ENCODE data around the gene TSPAN2. TPM values are rescaled to one million over a fixed set of nuclear protein-coding genes. Genes with fewer than 3 reads are reported as not detected.

TSPAN2 gene
- total and polyA plus RNA-seq, 7 donors, result 0.46 to 122 (median 61.5) TPM

DNA sequence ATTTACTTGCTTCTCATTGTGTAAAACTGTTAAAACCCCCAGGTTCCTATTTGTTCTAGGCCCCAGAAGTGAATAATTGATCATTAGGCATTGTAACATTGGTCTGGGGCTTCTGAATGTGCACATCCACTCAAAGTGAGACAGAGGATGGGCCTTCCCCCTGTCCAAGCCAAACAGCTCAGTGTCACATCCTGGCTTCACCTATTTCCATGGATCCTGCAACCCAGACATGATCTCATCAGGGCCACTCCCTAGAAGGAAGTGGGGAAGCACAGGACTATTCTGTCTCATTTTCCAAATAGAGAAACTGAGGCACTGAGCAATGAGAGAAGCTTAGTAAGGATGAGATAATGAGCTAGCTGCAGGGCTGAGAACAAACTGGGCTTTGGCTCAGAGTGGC, 47.4 kb upstream of the TSPAN2 start:
- DNase-seq, result no peak
- intact Hi-C loops (cut with DNase I), result loop anchor here (5.0 to 10.0 kb wide), 2 partner anchors 568 to 636 kb away; no protein-coding TSS in a partner anchor
- Histone ChIP-seq H3K4me1 (peaks cover 0 to 22% (median 17%) of the 10 kb centered on the region in 4 donors), H3K27me3 (no peaks in the 10 kb centered on the region), H3K9me3 (no peaks in the 10 kb centered on the region), H3K36me3 (no peaks in the 10 kb centered on the region), H3K4me3 (no peak overlapping the region), H3K27ac (no peak overlapping the region)
- TF ChIP-seq POLR2AphosphoS5 (IDR thresholded peaks at IDR 0.05), result no peak
- TF ChIP-seq, protein P1, sequence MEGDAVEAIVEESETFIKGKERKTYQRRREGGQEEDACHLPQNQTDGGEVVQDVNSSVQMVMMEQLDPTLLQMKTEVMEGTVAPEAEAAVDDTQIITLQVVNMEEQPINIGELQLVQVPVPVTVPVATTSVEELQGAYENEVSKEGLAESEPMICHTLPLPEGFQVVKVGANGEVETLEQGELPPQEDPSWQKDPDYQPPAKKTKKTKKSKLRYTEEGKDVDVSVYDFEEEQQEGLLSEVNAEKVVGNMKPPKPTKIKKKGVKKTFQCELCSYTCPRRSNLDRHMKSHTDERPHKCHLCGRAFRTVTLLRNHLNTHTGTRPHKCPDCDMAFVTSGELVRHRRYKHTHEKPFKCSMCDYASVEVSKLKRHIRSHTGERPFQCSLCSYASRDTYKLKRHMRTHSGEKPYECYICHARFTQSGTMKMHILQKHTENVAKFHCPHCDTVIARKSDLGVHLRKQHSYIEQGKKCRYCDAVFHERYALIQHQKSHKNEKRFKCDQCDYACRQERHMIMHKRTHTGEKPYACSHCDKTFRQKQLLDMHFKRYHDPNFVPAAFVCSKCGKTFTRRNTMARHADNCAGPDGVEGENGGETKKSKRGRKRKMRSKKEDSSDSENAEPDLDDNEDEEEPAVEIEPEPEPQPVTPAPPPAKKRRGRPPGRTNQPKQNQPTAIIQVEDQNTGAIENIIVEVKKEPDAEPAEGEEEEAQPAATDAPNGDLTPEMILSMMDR (IDR thresholded peaks at IDR 0.05), result no peak
- no peak for TF ChIP-seq EP300 (IDR thresholded peaks at IDR 0.05)
- no peak for TF ChIP-seq POLR2A (IDR thresholded peaks at IDR 0.05)

DNA sequence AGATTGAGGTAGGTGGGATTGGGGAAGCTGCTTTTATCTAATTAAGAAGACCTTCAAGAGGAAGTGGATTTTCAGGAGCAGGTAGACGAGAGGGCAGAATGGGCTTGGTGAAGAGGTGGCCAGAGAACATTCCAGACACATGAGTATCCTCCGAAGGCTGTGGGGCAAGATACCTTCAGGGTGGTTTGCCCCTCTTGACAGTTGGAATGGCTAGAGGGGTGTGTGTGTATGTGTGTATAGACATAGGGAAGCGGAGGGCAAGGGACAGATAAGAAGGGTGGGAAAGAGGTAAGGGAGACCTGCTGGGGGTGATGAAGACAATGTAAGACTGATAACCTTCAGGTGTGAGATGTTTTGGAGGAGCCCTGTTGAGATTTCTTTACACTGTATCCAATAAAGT, 46.8 kb upstream of the TSPAN2 start:
- TF ChIP-seq, protein P1 (IDR thresholded peaks at IDR 0.05), result no peak
- no peak for TF ChIP-seq POLR2A (IDR thresholded peaks at IDR 0.05)
- TF ChIP-seq POLR2AphosphoS5 (IDR thresholded peaks at IDR 0.05), result no peak
- no peak for TF ChIP-seq EP300 (IDR thresholded peaks at IDR 0.05)
- Histone ChIP-seq H3K9me3 (no peaks in the 10 kb centered on the region), H3K4me3 (no peak overlapping the region), H3K27ac (peak overlapping the region in 1 of 4 donors; percentile 60), H3K27me3 (no peaks in the 10 kb centered on the region), H3K36me3 (no peaks in the 10 kb centered on the region), H3K4me1 (peaks cover 0 to 22% (median 17%) of the 10 kb centered on the region in 4 donors)
- WGBS, 2 donors, result 84 to 85% methylated on average over 3 of the region's 3 CpGs
- intact Hi-C loops (cut with DNase I), result loop anchor here (5.0 to 10.0 kb wide), 2 partner anchors 569 to 636 kb away; no protein-coding TSS in a partner anchor
- DNase-seq, result no peak

DNA sequence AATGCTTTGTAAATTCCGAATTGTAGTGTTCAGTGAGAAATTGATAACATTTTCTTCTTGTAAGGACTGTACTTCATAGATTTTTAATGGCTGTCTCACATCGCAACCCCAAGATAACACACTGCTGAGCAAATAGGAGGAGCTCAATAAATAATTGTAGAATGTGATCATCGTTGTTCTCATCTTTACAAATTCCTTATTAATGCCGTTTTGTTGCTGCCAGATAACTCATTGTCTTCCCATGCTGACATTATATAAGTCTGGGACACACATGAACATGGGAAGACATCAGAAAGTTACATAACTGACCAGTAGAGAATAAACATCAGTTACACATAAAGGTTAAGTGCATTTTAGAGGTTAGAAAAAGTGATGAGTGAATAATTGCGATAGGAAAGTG, 46.4 kb upstream of the TSPAN2 start:
- intact Hi-C loops (cut with DNase I), result loop anchor here (5.0 to 10.0 kb wide), 2 partner anchors 569 to 637 kb away; no protein-coding TSS in a partner anchor
- 63 to 78% methylated on average over 5 of the region's 5 CpGs for WGBS, 2 donors
- Histone ChIP-seq H3K4me3 (no peak overlapping the region), H3K27me3 (no peaks in the 10 kb centered on the region), H3K27ac (peak overlapping the region in 3 of 4 donors; percentile 18 to 60 (median 18)), H3K36me3 (no peaks in the 10 kb centered on the region), H3K9me3 (no peaks in the 10 kb centered on the region), H3K4me1 (peaks cover 0 to 22% (median 17%) of the 10 kb centered on the region in 4 donors)
- TF ChIP-seq EP300 (IDR thresholded peaks at IDR 0.05) (no peak), POLR2A (IDR thresholded peaks at IDR 0.05) (no peak), POLR2AphosphoS5 (IDR thresholded peaks at IDR 0.05) (no peak)
- TF ChIP-seq, protein P1 (IDR thresholded peaks at IDR 0.05), result no peak
- no peak for DNase-seq

DNA sequence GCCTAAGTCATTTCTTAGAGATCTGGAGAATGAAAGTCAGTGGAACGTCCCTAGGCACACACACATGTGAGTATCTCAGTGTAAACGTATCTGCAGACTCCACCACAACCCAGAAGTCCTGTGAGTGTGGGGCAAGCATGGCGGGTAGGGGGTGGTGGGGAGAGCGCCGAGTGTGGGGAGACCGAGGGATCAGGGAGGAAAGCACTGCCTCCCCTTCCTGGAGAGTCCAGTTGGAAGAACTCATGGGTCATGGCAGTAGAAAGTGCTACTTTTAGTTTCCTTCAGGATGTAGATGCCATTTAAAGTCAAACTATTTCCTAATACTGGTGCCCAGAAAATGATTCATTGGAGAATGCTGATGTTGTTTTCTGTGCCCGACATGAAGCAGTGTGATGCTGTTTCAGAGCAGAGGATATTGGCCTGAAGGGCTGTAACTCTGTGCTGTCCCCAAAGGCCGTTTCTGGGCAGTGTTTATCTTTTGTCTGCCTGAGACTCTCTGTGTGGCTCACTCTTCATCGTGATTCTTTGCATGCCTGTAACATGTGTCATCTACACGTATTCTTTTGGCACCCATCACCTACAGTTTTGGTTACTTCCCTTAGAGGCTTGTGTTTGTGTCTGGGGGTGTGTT, 45.7 kb upstream of the TSPAN2 start:
- peaks cover 0 to 22% (median 17%) of the 10 kb centered on the region in 4 donors for H3K4me1 ChIP-seq
- H3K36me3 ChIP-seq, result no peaks in the 10 kb centered on the region
- WGBS, 2 donors, result 67 to 71% methylated on average over 10 of the region's 10 CpGs
- TF ChIP-seq POLR2AphosphoS5 (IDR thresholded peaks at IDR 0.05) (peak in 2 of 4 donors; percentile 43 to 54), POLR2A (IDR thresholded peaks at IDR 0.05) (no peak)
- no peak for DNase-seq
- no peaks in the 10 kb centered on the region for H3K9me3 ChIP-seq
- intact Hi-C loops (cut with DNase I), result loop anchor here (5.0 to 10.0 kb wide), 2 partner anchors 570 to 637 kb away; no protein-coding TSS in a partner anchor
- H3K4me3 ChIP-seq, result no peak overlapping the region
- H3K27me3 ChIP-seq, result no peaks in the 10 kb centered on the region
- H3K27ac ChIP-seq, result peak overlapping the region in 3 of 4 donors; percentile 43 to 60 (median 48)

DNA sequence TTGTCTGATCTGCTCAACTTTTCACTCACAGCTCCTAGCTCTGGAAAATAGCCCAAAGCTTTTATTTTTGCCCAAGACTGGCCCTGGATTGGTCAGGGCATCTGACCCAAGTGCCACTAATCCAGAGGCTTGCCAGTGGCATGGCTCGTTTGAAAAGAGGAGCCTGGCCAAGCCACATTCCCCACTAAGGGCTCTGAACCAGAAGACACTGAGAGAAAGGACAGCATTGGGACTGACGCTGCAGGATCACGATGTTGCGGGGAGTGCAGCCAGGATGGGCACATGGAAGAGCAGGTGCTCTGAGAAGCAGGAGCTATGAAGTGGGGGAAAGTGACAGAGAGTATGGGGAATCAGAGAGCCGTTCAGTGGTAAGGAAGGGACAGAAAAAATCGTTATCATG, 44.9 kb upstream of the TSPAN2 start:
- TF ChIP-seq, protein P1 (IDR thresholded peaks at IDR 0.05), result no peak
- Histone ChIP-seq H3K4me3 (no peak overlapping the region), H3K4me1 (peaks cover 0 to 22% (median 15%) of the 10 kb centered on the region in 4 donors), H3K27ac (peak overlapping the region in 3 of 4 donors; percentile 43 to 60 (median 48)), H3K9me3 (no peaks in the 10 kb centered on the region), H3K27me3 (no peaks in the 10 kb centered on the region), H3K36me3 (no peaks in the 10 kb centered on the region)
- no peak for DNase-seq
- intact Hi-C loops (cut with DNase I), result loop anchor here (10.0 kb wide), 1 partner anchor 571 kb away; no protein-coding TSS in a partner anchor
- 76 to 86% methylated on average over 6 of the region's 6 CpGs for WGBS, 2 donors
